IMR-90 (cell line): ENCODE results near the gene KCNJ4. TPM values are rescaled to one million over a fixed set of nuclear protein-coding genes. Genes with fewer than 3 reads are reported as not detected.

Experiments used
- ATAC-seq: fragments of 200-7000 bp; cut with Tn5 transposase; 2 replicates; pipeline ENCODE4 v1.9.1; 2020; ENCODE audit warnings: low read depth, mild to moderate bottlenecking, moderate library complexity
- BruUV-seq: library from RNA; stranded (reverse); fragments of 400-500 nt; replicated peaks from 2 replicates; lab custom pipeline; 2021; lab: Mats Ljungman, UMichigan
- CTCF ChIA-PET: fragments of 300-600 bp; formaldehyde crosslinking; extraction: SDS; loops from one replicate; lab custom pipeline; 2021; ENCODE audit warnings: antibody characterized with exemption; lab: Yijun Ruan, JAX
- POLR2A ChIA-PET: fragments of 300-600 bp; sonication (Branson Sonifier 250); formaldehyde crosslinking; loops from one replicate; lab custom pipeline; 2022; ENCODE audit warnings: antibody characterized with exemption; ENCODE audit not compliant: unreplicated experiment; lab: Charles Lee
- DNase-seq: peaks from one replicate; pipeline ENCODE4 v3.0.0; 2013
- H2AFZ ChIP-seq: replicated peaks from 2 replicates; pipeline ENCODE3; 2013; ENCODE audit warnings: low read length, mild to moderate bottlenecking; ENCODE audit not compliant: poor library complexity
- H2AK5ac ChIP-seq: 2 replicates; pipeline ENCODE4 v1.6.1; 2013; ENCODE audit warnings: low read depth, low read length, inconsistent platforms
- H2AK9ac ChIP-seq: replicated peaks from 2 replicates; pipeline ENCODE3; 2013; ENCODE audit warnings: mild to moderate bottlenecking, low read depth, low read length, moderate library complexity; ENCODE audit not compliant: poor library complexity
- H2BK120ac ChIP-seq: 2 replicates; pipeline ENCODE4 v1.6.1; 2013; ENCODE audit warnings: low read depth, low read length, inconsistent platforms
- H2BK15ac ChIP-seq: 3 replicates; pipeline ENCODE4 v1.6.1; 2013; ENCODE audit warnings: low read depth, low read length, inconsistent platforms
- H2BK20ac ChIP-seq: 2 replicates; pipeline ENCODE4 v1.6.1; 2013; ENCODE audit warnings: low read depth, mild to moderate bottlenecking, inconsistent platforms, low read length, moderate library complexity
- H2BK5ac ChIP-seq: 2 replicates; pipeline ENCODE4 v1.6.1; 2013; ENCODE audit warnings: mild to moderate bottlenecking, low read depth, low read length, inconsistent platforms; ENCODE audit not compliant: poor library complexity, severe bottlenecking
- H3K14ac ChIP-seq: replicated peaks from 2 replicates; pipeline ENCODE4 v1.6.1; 2013; ENCODE audit warnings: low read depth, low read length, inconsistent platforms
- H3K18ac ChIP-seq: 2 replicates; pipeline ENCODE4 v1.6.1; 2013; ENCODE audit warnings: low read depth, low read length, control low read depth
- H3K23ac ChIP-seq: 2 replicates; pipeline ENCODE4 v1.6.1; 2013; ENCODE audit warnings: low read depth, low read length, inconsistent platforms
- H3K27ac ChIP-seq: 2 replicates; pipeline ENCODE4 v1.5.1; 2013; ENCODE audit warnings: mild to moderate bottlenecking, control low read depth, low read length; ENCODE audit not compliant: insufficient read depth
- H3K27me3 ChIP-seq: 2 replicates; pipeline ENCODE4 v1.6.1; 2013; ENCODE audit warnings: low read length; ENCODE audit not compliant: control insufficient read depth, insufficient read depth
- H3K36me3 ChIP-seq: 2 replicates; pipeline ENCODE4 v1.6.1; 2013; ENCODE audit warnings: low read length, mixed read lengths; ENCODE audit not compliant: control insufficient read depth, insufficient read depth
- H3K4ac ChIP-seq: 2 replicates; pipeline ENCODE4 v1.6.1; 2013; ENCODE audit warnings: low read depth, low read length, inconsistent platforms
- H3K4me1 ChIP-seq: 2 replicates; pipeline ENCODE4 v1.6.1; 2013; ENCODE audit warnings: low read length, mixed read lengths; ENCODE audit not compliant: control insufficient read depth, insufficient read depth
- H3K4me2 ChIP-seq: 2 replicates; pipeline ENCODE4 v1.6.1; 2013; ENCODE audit warnings: low read depth, mild to moderate bottlenecking, control low read depth, low read length, moderate library complexity
- H3K4me3 ChIP-seq: 2 replicates; pipeline ENCODE4 v1.5.1; 2013; ENCODE audit warnings: low read depth, mild to moderate bottlenecking, control low read depth, low read length, moderate library complexity; ENCODE audit not compliant: insufficient read depth
- H3K56ac ChIP-seq: 2 replicates; pipeline ENCODE4 v1.6.1; 2013; ENCODE audit warnings: low read length, inconsistent platforms; ENCODE audit not compliant: insufficient read depth; ENCODE audit errors: extremely low read depth
- H3K79me1 ChIP-seq, 2 experiments: 2 replicates each; pipeline ENCODE4 v1.6.1; 2013; ENCODE audit warnings: low read length in 2 of 2, inconsistent platforms in 1 of 2, low read depth in 1 of 2
- H3K9ac ChIP-seq: 2 replicates; pipeline ENCODE4 v1.6.1; 2013; ENCODE audit warnings: low read depth, low read length, control low read depth
- H3K9me1 ChIP-seq: 2 replicates; pipeline ENCODE4 v1.6.1; 2013; ENCODE audit warnings: low read length, inconsistent platforms; ENCODE audit not compliant: insufficient read depth
- H3K9me3 ChIP-seq: 2 replicates; pipeline ENCODE4 v1.6.1; 2013; ENCODE audit warnings: low read length; ENCODE audit not compliant: control insufficient read depth, insufficient read depth
- H4K20me1 ChIP-seq: 2 replicates; pipeline ENCODE4 v1.6.1; 2013; ENCODE audit warnings: low read length, inconsistent platforms; ENCODE audit not compliant: insufficient read depth
- H4K5ac ChIP-seq: 2 replicates; pipeline ENCODE4 v1.6.1; 2013; ENCODE audit warnings: mild to moderate bottlenecking, low read depth, low read length, control low read depth
- H4K8ac ChIP-seq, 2 experiments: 2 replicates each; pipeline ENCODE4 v1.6.1; 2013; ENCODE audit warnings: low read depth in 2 of 2, low read length in 2 of 2, control low read depth in 1 of 2, inconsistent platforms in 1 of 2
- H4K91ac ChIP-seq: 2 replicates; pipeline ENCODE4 v1.6.1; 2013; ENCODE audit warnings: low read depth, low read length, inconsistent platforms; ENCODE audit not compliant: insufficient read depth
- CTCF ChIP-seq: conservative IDR thresholded peaks from 2 replicates; pipeline ENCODE4 v1.5.1; 2012; ENCODE audit warnings: mild to moderate bottlenecking, low read depth, low read length, improper control_type of control experiment
- FOS ChIP-seq: fragments of 150-350 bp; IDR thresholded peaks from 2 replicates; pipeline ENCODE4 v1.6.1; 2016; ENCODE audit warnings: low read depth, low read length
- MAFK ChIP-seq: IDR thresholded peaks from 2 replicates; pipeline ENCODE4 v1.6.1; 2012; ENCODE audit warnings: low read depth, low read length, improper control_type of control experiment
- MAZ ChIP-seq: IDR thresholded peaks from 2 replicates; pipeline ENCODE4 v1.6.1; 2012; ENCODE audit warnings: low read depth, mild to moderate bottlenecking, low read length, improper control_type of control experiment, moderate library complexity, borderline replicate concordance
- MXI1 ChIP-seq: IDR thresholded peaks from 2 replicates; pipeline ENCODE4 v1.6.1; 2012; ENCODE audit warnings: low read depth, mild to moderate bottlenecking, low read length, moderate library complexity, borderline replicate concordance
- POLR2A ChIP-seq: IDR thresholded peaks from 2 replicates; pipeline ENCODE4 v1.6.1; 2012; ENCODE audit warnings: mild to moderate bottlenecking, low read depth, low read length
- USF2 ChIP-seq: fragments of 150-350 bp; IDR thresholded peaks from 2 replicates; pipeline ENCODE4 v1.6.1; 2017; ENCODE audit warnings: mild to moderate bottlenecking, antibody characterized with exemption, low read length, low read depth
- WGBS, 2 experiments: methylation state at CpG; one replicate each; pipeline versions ENCODE4 v1.1.5 to v1.1.7; 2013; ENCODE audit warnings: missing lambda C conversion rate in 2 of 2; ENCODE audit not compliant: insufficient read length in 1 of 2; ENCODE audit errors: extremely low coverage in 2 of 2; 5-methylcytosine and 5-hydroxymethylcytosine counted together
- dilution Hi-C: fragments of 300-500 bp; cut with HindIII; formaldehyde crosslinking; loops from one replicate; pipeline ENCODE4 v1.14.3; 2018; ENCODE audit warnings: low sequenced_read_pairs; ENCODE audit not compliant: unreplicated experiment
- in situ Hi-C: fragments of 300-500 bp; cut with MboI; formaldehyde crosslinking; loops from 3 replicates; pipeline ENCODE4 v1.14.3; 2019; ENCODE audit warnings: low sequenced_read_pairs, inconsistent platforms, mixed read lengths
- intact Hi-C: fragments of 100-400 bp; cut with micrococcal nuclease; formaldehyde crosslinking; loops from 2 replicates; pipeline ENCODE4 v1.10.0; 2022
- polyA plus RNA-seq, 3 experiments: library from polyadenylated mRNA; depleted of rRNA; stranded (reverse); fragments of >200 nt; gene quantifications; 2 replicates each; pipeline ENCODE4 v1.2.3, GENCODE V29; 2012; ENCODE audit warnings: low replicate concordance in 1 of 3
- total RNA-seq: library from RNA; depleted of rRNA; stranded (reverse); fragments of >200 nt; gene quantifications from 2 replicates; pipeline ENCODE4 v1.2.3, GENCODE V29; 2012

KCNJ4 gene
- total and polyA plus RNA-seq, 2 of the 4 experiments (the other 2 are of a cell fraction), result not detected

GRCh38 chr22:38467904-38468442, 13.0 kb upstream of the KCNJ4 start, which contains the start of gene KDELR3:
Gene KDELR3 (plus strand): TSS chr22:38468096. CDS start chr22:38468234, 138 bp downstream.
- peak within 1 kb of the TSS; percentile 96 for H3K9ac ChIP-seq
- no peaks in the 10 kb centered on the region; the same call in 1 of the 2 replicates for H4K20me1 ChIP-seq
- H2BK20ac ChIP-seq, result peak within 1 kb of the TSS; percentile 11
- ChIA-PET CTCF (interaction anchor here (0.6 kb wide), 1 partner anchor 15 kb away, joined by 3 read pairs; no protein-coding TSS in a partner anchor), POLR2A (interaction anchor here (0.6 kb wide), 1 partner anchor 10 kb away, joined by 4 read pairs; no protein-coding TSS in a partner anchor)
- H3K4ac ChIP-seq, result peak within 1 kb of the TSS; percentile 100
- H3K18ac ChIP-seq, result peak within 1 kb of the TSS; percentile 93
- H3K36me3 ChIP-seq, result peaks cover 7% of the 10 kb centered on the region; the same call in 1 of the 2 replicates
- H2BK5ac ChIP-seq, result peak within 1 kb of the TSS; percentile 90
- H3K27ac ChIP-seq, result peak within 1 kb of the TSS; percentile 90
- H3K9me3 ChIP-seq, result no peaks in the 10 kb centered on the region
- peak within 1 kb of the TSS; percentile 94 for H2BK120ac ChIP-seq
- ATAC-seq (peak; percentile 95), DNase-seq (peak; percentile 71)
- dilution Hi-C loops (no loop called here), in situ Hi-C loops (no loop called here), intact Hi-C loops (no loop called here)
- H3K79me1 ChIP-seq, result peaks cover 0 to 49% of the 10 kb centered on the region in 2 experiments; a peak in 3 of 4 replicates
- TF ChIP-seq MAZ (peak; percentile 69; the same call in 1 of the 2 replicates), POLR2A (peak; percentile 90), USF2 (no peak), MAFK (no peak), MXI1 (0 out of 2 replicates have a peak, but pooled peaks have one; percentile 39), FOS (0 out of 2 replicates have a peak, but pooled peaks have one; percentile 10), CTCF (no peak)
- H4K5ac ChIP-seq, result peak within 1 kb of the TSS; percentile 96
- peak within 1 kb of the TSS; percentile 99 for H2AK5ac ChIP-seq
- H3K4me2 ChIP-seq, result peak within 1 kb of the TSS; percentile 90
- peaks cover 3% of the 10 kb centered on the region for H3K27me3 ChIP-seq
- peak within 1 kb of the TSS; percentile 89 for H3K56ac ChIP-seq
- peak within 1 kb of the TSS; percentile 100 for H4K8ac ChIP-seq
- H2BK15ac ChIP-seq, result peak within 1 kb of the TSS; percentile 98
- H3K4me3 ChIP-seq, result peak within 1 kb of the TSS; percentile 95
- BruUV-seq, result no TSS peak
- H2AK9ac ChIP-seq, result peak within 1 kb of the TSS; percentile 100
- H2AFZ ChIP-seq, result peak within 1 kb of the TSS; percentile 99
- peaks cover 14% of the 10 kb centered on the region for H3K9me1 ChIP-seq
- WGBS, 2 experiments, result 1% methylated on average over 32 of the region's 53 CpGs; no CpG with 5 or more reads in 1 of the 2 experiments
- peaks cover 13% of the 10 kb centered on the region for H3K4me1 ChIP-seq
- peak within 1 kb of the TSS; percentile 99 for H3K23ac ChIP-seq
- H4K91ac ChIP-seq, result peak within 1 kb of the TSS; percentile 97
- H3K14ac ChIP-seq, result peak within 1 kb of the TSS; percentile 100
